AG04449 (cell line): ENCODE measurements around the gene SYNJ1.
"Not testable (repeated sequence)": the region's sequence is repeated elsewhere in the genome, so short reads cannot be mapped to it uniquely, and the experiment has no call there.

ENCODE experiments used
- CTCF ChIA-PET: fragments of 350-600 bp; formaldehyde crosslinking; extraction: SDS; loops from one replicate; lab custom pipeline; 2021; ENCODE audit warnings: antibody characterized with exemption; lab: Yijun Ruan, JAX
- POLR2A ChIA-PET: fragments of 400-600, 350-600 bp; formaldehyde crosslinking; extraction: SDS; loops from one replicate; lab custom pipeline; 2020; ENCODE audit warnings: antibody characterized with exemption, inconsistent platforms; lab: Yijun Ruan, JAX
- DNase-seq: peaks from one replicate; pipeline ENCODE4 v3.0.0-alpha.2; 2010; ENCODE audit warnings: low read depth, low spot score
- H3K4me3 ChIP-seq: 2 replicates; pipeline ENCODE4 v1.5.1; 2011; ENCODE audit warnings: low read depth, mild to moderate bottlenecking, control low read depth, low read length
- CTCF ChIP-seq: IDR thresholded peaks from one replicate; pipeline ENCODE4 v1.5.1; 2011; ENCODE audit warnings: mild to moderate bottlenecking, moderate library complexity, low read length, control low read depth, inconsistent platforms; ENCODE audit not compliant: insufficient read depth; ENCODE audit errors: missing control alignments

The SYNJ1 gene

GRCh38 chr21:32653326-32653901 lies 74.4 kb downstream of the SYNJ1 start:
- CTCF ChIA-PET, result interaction anchor here (0.6 to 2.6 kb wide), 9 partner anchors 9 to 174 kb away, joined by 3 to 15 read pairs (median 3); no protein-coding TSS in a partner anchor
- DNase-seq, result no peak
- POLR2A ChIA-PET, result no interaction called here

GRCh38 chr21:32648165-32648564 lies 79.6 kb downstream of the SYNJ1 start:
- ChIA-PET CTCF (no interaction called here), POLR2A (no interaction called here)
- no peak for DNase-seq
- TF ChIP-seq CTCF, result no peak
- H3K4me3 ChIP-seq, result no peak overlapping the region

More at GRCh38 chr21:32653326-32653901, 74.4 kb downstream of the SYNJ1 start:
- TF ChIP-seq CTCF, result peak; percentile 55
- no peak overlapping the region for H3K4me3 ChIP-seq

- no peak overlapping the region for H3K4me3 ChIP-seq
- ChIA-PET CTCF (interaction anchor here (1.1 kb wide), 1 partner anchor 13 kb away, joined by 3 read pairs; no protein-coding TSS in a partner anchor), POLR2A (no interaction called here)
- DNase-seq, result no peak
- no peak for TF ChIP-seq CTCF
These were observed 82.3 kb downstream of the SYNJ1 start for GRCh38 chr21:32645261-32646182.

GRCh38 chr21:32641710-32642698 lies 85.8 kb downstream of the SYNJ1 start:
- ChIA-PET POLR2A (no interaction called here), CTCF (interaction anchor here (1.0 to 1.9 kb wide), 2 partner anchors 17 to 185 kb away, joined by 3 to 6 read pairs; no protein-coding TSS in a partner anchor)
- no peak for DNase-seq
- TF ChIP-seq CTCF, result no peak
- H3K4me3 ChIP-seq, result no peak overlapping the region

GRCh38 chr21:32626621-32627196 lies 101.1 kb downstream of the SYNJ1 start:
- POLR2A ChIA-PET, result no interaction called here
- no peak overlapping the region for H3K4me3 ChIP-seq
- CTCF ChIA-PET, result interaction anchor here (0.6 to 1.2 kb wide), 3 partner anchors 14 to 121 kb away, joined by 3 read pairs; no protein-coding TSS in a partner anchor
- TF ChIP-seq CTCF, result no peak
- peak; percentile 63 for DNase-seq

GRCh38 chr21:32618218-32618617 lies 109.6 kb downstream of the SYNJ1 start:
- DNase-seq, CTCF ChIA-PET, POLR2A ChIA-PET, H3K4me3 ChIP-seq: not testable (repeated sequence)
